GM19239 (cell line): ENCODE results near the gene PLAC8L1.

Experiments
- DNase-seq: peaks from one replicate; pipeline ENCODE4 v3.0.0; 2011; ENCODE audit warnings: low spot score; ENCODE audit not compliant: insufficient read length
- FAIRE-seq: peaks from 2 replicates; lab custom pipeline; 2011; peaks lifted over from hg19 to GRCh38; lab: Jason Lieb, UNC

Gene PLAC8L1

GRCh38 chr5:146082798-146083197 is 22.6 kb downstream of the PLAC8L1 start:
- FAIRE-seq: peak; percentile 93
- peak; percentile 26 for DNase-seq

DNA sequence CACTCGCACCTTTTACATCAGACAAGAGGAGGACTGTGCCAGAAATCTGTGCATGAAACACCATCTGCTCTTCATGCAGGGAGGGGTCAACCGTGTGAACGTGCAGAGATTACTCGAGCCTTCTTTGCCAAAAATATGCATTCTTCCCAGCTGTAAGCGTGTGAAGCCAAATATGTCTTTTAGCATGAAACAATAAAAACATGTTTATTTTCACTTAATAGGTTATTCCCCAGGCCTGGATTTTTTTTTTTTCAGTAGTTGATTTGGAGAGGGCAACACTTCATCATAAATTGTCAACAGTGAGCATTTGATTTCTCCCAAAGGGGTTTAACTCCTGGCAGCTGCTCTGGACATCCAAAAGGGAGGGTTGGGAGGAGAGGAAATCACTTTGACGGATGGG is 23.8 kb downstream of the PLAC8L1 start:
- DNase-seq: no peak
- no peak for FAIRE-seq

DNA sequence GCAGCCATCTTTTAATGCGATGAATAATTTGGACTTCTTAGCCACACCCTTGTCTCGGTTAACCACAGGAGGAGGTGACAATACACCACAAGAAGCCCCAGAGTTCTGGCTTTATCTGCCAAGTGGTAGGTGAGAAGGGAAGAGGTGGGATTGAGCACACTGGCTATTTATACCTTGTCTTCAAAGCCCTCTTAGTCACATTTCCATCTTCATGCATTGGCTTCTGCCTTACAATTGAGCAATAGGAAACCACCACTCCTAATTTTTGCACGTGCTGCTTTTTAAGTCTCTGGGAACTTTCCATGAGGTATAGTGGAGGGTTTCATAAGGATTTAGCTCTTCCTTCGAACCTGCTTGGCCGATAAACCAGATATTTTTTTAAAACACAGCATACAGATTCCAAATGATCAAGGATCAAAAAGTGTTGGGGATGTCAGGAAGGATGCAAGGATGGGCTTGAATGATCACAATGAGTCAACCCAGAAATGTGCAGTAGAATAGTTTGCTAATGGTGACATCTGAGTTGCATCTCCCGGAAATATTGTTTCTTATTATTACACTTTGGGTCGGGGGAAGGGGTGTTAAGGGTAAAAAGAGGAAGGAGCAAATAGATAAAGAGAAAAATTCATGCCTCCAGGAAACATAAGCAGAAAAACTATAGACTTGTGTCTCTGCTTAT is 25.5 kb downstream of the PLAC8L1 start:
- FAIRE-seq: no peak

GRCh38 chr5:146078566-146078965 is 26.8 kb downstream of the PLAC8L1 start:
- no peak for FAIRE-seq
- DNase-seq: no peak

More for the DNA sequence above, 25.5 kb downstream of the PLAC8L1 start:
- no peak for DNase-seq

DNA sequence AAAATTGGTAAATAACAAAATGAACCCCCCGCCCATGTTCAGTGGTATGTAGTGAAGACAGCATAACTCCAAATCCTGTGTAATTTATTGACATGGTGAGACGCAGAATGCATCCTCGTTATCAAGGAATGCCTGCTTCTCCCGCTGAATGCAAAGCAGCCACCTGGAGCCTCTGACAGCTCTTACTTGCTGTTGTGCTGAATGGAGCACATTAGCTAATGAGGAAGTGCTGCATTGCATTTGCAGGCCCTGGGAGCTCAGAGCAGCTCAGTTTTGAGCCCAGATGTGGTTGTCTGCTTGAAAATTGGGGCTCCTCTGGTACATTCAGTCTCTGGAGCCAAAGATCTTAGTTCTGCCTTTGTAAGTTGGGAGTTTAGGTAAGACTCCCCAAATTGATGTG is 28.9 kb downstream of the PLAC8L1 start:
- DNase-seq (no peak), FAIRE-seq (no peak)

GRCh38 chr5:146076028-146076427 is 29.3 kb downstream of the PLAC8L1 start:
- FAIRE-seq (no peak), DNase-seq (no peak)

- FAIRE-seq (no peak), DNase-seq (no peak)
Observed at GRCh38 chr5:146073239-146073900, 32.0 kb downstream of the PLAC8L1 start.

DNA sequence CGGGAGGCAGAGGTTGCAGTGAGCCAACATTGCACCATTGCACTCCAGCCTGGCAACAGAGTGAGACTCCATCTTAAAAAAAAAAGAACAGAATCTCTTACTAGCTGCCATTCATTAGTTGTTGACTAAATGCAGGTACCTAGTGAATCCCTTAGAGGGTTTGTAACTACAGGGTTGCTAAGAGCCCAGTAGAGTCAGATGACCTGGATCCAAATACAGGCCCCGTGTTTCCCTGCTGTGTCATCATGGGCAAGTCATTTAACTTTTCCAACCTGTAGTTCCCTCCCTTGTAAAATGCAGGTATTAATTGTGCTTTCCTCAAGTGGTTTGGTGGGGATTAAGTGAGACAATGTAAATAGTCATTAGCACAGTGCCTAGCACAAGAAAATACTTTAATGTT is 32.8 kb downstream of the PLAC8L1 start:
- DNase-seq (no peak), FAIRE-seq (no peak)

DNA sequence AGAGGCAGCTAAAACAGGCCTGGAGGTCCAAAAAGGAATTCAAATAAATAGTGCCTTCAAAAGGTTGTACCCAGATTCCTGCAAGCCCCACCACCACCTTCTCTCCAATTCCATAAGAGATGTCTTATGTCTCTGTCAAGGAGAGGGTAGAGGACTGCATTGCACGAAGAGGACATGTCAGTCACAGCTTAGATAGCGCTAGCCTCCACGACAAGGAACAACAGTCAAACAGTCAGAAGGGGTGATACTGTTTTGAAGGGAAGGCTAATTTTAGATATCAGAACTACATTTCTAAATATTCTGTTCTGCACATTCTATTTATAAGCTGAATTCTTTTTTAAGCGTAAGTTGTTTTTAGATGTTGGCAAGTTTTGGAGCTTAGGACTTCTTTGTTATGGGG is 34.2 kb downstream of the PLAC8L1 start:
- FAIRE-seq: no peak
- no peak for DNase-seq

DNA sequence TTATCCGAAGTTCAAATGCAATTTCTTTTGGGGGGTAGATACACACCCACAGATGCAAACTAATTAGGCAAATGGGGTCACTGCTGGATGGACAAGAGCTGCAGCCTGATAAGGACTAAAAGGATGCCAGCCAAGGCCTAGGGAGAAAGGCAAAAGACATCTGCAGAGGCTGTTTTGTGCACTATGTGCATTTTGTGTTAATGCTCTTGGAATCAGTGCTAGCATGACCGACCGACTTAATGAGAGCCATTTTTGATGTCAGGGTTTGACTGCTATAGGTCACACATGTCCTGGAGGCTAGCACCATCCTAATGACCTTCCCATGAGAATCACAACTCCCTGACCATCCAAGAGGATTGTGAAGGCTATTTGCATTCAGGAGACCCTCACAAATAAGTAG is 34.6 kb downstream of the PLAC8L1 start:
- FAIRE-seq (no peak), DNase-seq (no peak)

- DNase-seq (no peak), FAIRE-seq (no peak)
Observed at GRCh38 chr5:146069780-146070099, 35.6 kb downstream of the PLAC8L1 start.

DNA sequence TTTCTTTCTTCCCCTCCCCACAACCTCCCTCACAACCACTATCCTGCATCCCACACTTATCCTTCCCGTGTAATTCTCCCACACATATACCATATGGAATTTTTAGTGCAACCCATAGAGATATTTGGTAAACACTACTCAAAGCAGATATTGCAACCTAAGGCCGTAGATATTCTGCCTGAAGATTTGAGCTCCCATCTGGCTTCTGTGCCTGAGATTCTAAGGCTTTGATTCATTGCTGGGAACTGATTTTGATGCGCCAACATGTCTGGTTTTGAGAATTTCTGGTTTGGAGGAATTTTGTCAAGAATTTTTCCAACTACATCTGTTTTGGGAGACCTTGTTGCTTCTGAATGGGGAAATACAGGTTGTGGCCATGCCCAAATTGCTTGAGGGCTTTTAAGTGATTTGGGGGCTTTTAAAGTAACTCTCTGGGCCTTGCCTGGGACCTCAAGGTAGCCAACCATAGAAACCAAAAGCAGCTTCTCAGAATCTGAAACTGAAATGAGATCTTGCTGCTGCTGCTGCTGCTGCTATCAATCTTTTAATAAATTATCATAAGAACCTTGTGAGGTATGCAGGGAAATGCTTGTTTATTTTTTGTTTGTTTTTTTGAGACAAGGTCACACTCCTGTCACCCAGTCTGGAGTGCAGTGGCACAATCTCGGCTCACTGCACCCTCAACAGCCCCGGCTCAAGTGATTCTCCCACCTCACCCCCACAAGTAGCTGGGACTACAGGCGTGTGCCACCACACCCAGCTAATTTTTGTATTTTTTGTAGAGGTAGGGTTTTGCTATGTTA is 36.2 kb downstream of the PLAC8L1 start:
- DNase-seq (peak; percentile 15), FAIRE-seq (peak; percentile 39)

DNA sequence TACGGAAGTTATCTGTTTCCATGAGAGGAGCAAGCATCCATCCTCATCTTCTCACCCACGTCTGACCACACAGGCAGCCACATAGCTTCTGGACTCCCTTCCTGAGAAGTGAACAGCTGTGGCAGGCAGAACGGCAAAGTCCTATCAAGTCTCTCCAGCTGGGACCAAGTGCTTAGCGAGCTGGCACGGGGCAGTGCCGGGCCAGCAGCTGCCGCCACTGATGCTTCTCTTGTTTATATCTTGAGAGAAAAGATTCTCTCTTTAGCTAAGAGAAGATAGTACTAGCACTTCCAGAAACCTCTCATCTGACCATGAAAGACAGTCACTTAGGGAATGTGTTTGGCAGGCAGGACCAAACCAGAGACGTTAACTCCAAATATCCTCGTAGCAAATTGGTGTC is 37.2 kb downstream of the PLAC8L1 start:
- FAIRE-seq (no peak), DNase-seq (no peak)

DNA sequence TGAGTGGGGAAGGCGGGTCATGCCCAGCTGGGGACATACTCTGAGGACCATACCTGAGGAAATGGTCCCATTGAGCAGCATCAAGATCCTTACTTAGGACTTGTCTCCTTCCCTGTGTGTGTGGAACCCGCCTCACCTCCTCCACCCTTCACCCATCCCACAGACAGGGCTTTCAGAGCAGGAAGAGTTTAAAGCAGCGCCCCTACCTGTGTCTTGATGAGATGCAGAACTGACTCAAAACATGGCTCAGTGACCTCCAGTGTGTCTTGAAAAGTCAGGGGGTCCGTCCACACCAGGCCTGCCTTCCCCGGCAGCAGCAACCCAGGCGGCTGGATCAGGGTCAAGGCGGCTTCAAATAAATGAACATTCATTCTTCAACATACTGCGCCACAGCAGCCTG is 38.4 kb downstream of the PLAC8L1 start:
- DNase-seq (no peak), FAIRE-seq (no peak)

- no peak for DNase-seq
- peak; percentile 35 for FAIRE-seq
Observed at GRCh38 chr5:146060221-146060585, 45.2 kb downstream of the PLAC8L1 start.

GRCh38 chr5:146059460-146060220 is 45.7 kb downstream of the PLAC8L1 start:
- no peak for DNase-seq
- no peak for FAIRE-seq

- FAIRE-seq: no peak
- no peak for DNase-seq
Observed at GRCh38 chr5:146055432-146055831, 49.9 kb downstream of the PLAC8L1 start.

DNA sequence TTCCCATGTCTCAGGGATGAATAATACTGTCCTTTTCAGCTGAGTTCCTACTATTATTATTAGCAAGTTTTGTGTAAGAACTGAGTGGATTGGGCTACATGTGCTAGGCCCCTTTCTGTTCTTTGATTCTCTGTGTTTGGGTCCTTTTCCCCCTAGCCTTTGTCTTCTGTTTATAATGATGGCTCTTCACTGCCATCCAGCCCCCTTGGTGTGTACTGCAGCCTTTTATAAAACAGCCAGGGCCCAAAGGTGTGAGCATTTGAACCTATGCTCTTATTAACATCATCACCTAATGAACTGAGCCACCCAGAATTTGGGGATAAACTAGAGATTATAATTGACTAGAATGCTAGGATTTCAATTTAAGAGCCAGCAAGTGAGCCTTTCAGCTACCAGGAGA is 52.6 kb downstream of the PLAC8L1 start:
- no peak for FAIRE-seq

GRCh38 chr5:146051678-146052077 is 53.7 kb downstream of the PLAC8L1 start:
- DNase-seq (no peak), FAIRE-seq (no peak)

More for the DNA sequence above, 52.6 kb downstream of the PLAC8L1 start:
- DNase-seq: no peak

- no peak for DNase-seq
- no peak for FAIRE-seq
Observed at GRCh38 chr5:146050086-146050485, 55.3 kb downstream of the PLAC8L1 start.

DNA sequence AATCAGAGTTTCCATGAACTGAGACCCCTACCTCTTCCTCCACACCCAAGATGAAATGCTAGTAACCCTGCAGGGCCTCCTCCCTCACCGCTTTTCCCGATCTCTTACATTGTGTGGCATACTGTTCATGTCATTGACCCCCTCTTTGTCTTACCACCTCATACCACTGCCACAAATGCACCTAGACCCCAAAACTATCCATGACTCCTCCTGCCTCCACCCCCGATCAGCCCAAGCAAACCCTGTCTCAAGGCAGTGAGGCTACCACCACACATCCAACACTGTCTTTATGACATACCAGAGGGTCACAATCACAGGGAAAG is 55.7 kb downstream of the PLAC8L1 start:
- FAIRE-seq: no peak
- no peak for DNase-seq
